HG03159 (cell line): Measurements from ENCODE around the gene S100A13.

Experiments
- ATAC-seq: cut with Tn5 transposase; IDR thresholded peaks from one replicate; pipeline ENCODE4 v1.9.1; 2021; ENCODE audit warnings: mild to moderate bottlenecking, moderate library complexity; ENCODE audit not compliant: unreplicated experiment

Gene S100A13

GRCh38 chr1:153627715-153628626, 666 bp upstream of the S100A13 start, which contains the start of gene S100A1:
TSS of gene S100A1 (plus strand) at chr1:153628434. CDS start at chr1:153630522, 2,088 bp downstream.
- ATAC-seq = no peak

- ATAC-seq = no peak
Observed at GRCh38 chr1:153626477-153626903, 815 bp downstream of the S100A13 start.

- no peak for ATAC-seq
Observed at GRCh38 chr1:153624965-153625611, 2.2 kb downstream of the S100A13 start.

GRCh38 chr1:153623101-153623500, 4.2 kb downstream of the S100A13 start:
- no peak for ATAC-seq

- ATAC-seq = no peak
Observed at GRCh38 chr1:153619171-153619570, 8.1 kb downstream of the S100A13 start.

GRCh38 chr1:153617663-153618062, 9.6 kb downstream of the S100A13 start:
- ATAC-seq = peak; percentile 63

GRCh38 chr1:153616917-153617311, 10.4 kb downstream of the S100A13 start:
- no peak for ATAC-seq

GRCh38 chr1:153616144-153616916, 11.0 kb downstream of the S100A13 start, which contains the start of gene S100A14:
TSS of gene S100A14 (minus strand) at chr1:153616325. CDS start at chr1:153615858, 467 bp downstream.
- ATAC-seq = no peak

- ATAC-seq = no peak
Observed at GRCh38 chr1:153615406-153615805, 11.9 kb downstream of the S100A13 start.

GRCh38 chr1:153614906-153615305, 12.4 kb downstream of the S100A13 start:
- no peak for ATAC-seq

- no peak for ATAC-seq
Observed at GRCh38 chr1:153614189-153614900, 13.0 kb downstream of the S100A13 start.

- no peak for ATAC-seq
Observed at GRCh38 chr1:153613406-153613805, 13.9 kb downstream of the S100A13 start.

- no peak for ATAC-seq
Observed at GRCh38 chr1:153612755-153613331, 14.5 kb downstream of the S100A13 start, which contains the start of gene S100A16. TSS of gene S100A16 (minus strand) at chr1:153613137. CDS start at chr1:153608151, 4,986 bp downstream.

GRCh38 chr1:153612111-153612754, 15.1 kb downstream of the S100A13 start:
- ATAC-seq = no peak

GRCh38 chr1:153611356-153611755, 15.9 kb downstream of the S100A13 start:
- ATAC-seq = no peak

GRCh38 chr1:153610811-153611301, 16.4 kb downstream of the S100A13 start:
- ATAC-seq = no peak

GRCh38 chr1:153610334-153610733, 17.0 kb downstream of the S100A13 start:
- ATAC-seq = no peak

GRCh38 chr1:153609585-153609907, 17.8 kb downstream of the S100A13 start:
- no peak for ATAC-seq
